Ovary (tissue), 3 donors: Measurements from ENCODE around the gene CDK10.

ENCODE experiments used
- CTCF ChIP-seq, 3 donors: fragments of 450-650 bp in 2 of 3; fragments of 200-600 bp in 1 of 3; IDR thresholded peaks; one replicate each; pipeline versions ENCODE4 v1.5.1 to v1.8.0; 2016 to 2022; ENCODE audit warnings: antibody characterized with exemption in 3 of 3, mild to moderate bottlenecking in 1 of 3
- EP300 ChIP-seq: sonication (generic); formaldehyde crosslinking; IDR thresholded peaks from one replicate; pipeline ENCODE4 v1.6.1; 2017; ENCODE audit warnings: antibody characterized with exemption
- POLR2A ChIP-seq: fragments of 450-650 bp; IDR thresholded peaks from one replicate; pipeline ENCODE4 v1.6.1; 2017; ENCODE audit warnings: antibody characterized with exemption, mild to moderate bottlenecking, moderate library complexity
- donor health status: DM: no; HTN: no; CAD: no.

GRCh38 chr16:89645122-89645521 is 41.4 kb upstream of the CDK10 start:
- TF ChIP-seq POLR2A (no peak), CTCF (IDR thresholded peaks at IDR 0.05) (no peak), EP300 (no peak)
